ENCODE data around the gene SLC25A2.
"Not testable (repeated sequence)": the region's sequence is repeated elsewhere in the genome, so short reads cannot be mapped to it uniquely, and the experiment has no call there.

- not testable (repeated sequence) for TF ChIP-seq POLR2AphosphoS5, CTCF, POLR2A (IDR thresholded peaks at IDR 0.05)
These were observed 13.1 kb upstream of the SLC25A2 start for GRCh38 chr5:141316963-141317362.
